K562 (cell line): ENCODE data around the gene FAM98C. TPM values are rescaled to one million over a fixed set of nuclear protein-coding genes. Genes with fewer than 3 reads are reported as not detected.

Experiments used
- BCOR ChIP-seq: fragments of 450-650 bp; IDR thresholded peaks from 2 replicates; pipeline ENCODE4 v1.6.1; 2016
- BDP1 ChIP-seq: IDR thresholded peaks from 3 replicates; pipeline ENCODE4 v1.6.1; 2011; ENCODE audit not compliant: insufficient read length, insufficient read depth
- NCOR1 ChIP-seq: fragments of 450-650 bp; IDR thresholded peaks from 2 replicates; pipeline ENCODE4 v1.6.1; 2016; ENCODE audit warnings: mild to moderate bottlenecking, moderate library complexity
- RBFOX2 ChIP-seq: fragments of 200-400 bp; formaldehyde crosslinking; IDR thresholded peaks from 2 replicates; pipeline ENCODE4 v1.6.1; 2017; ENCODE audit warnings: low read depth, mild to moderate bottlenecking, low read length, moderate library complexity
- SMARCA5 ChIP-seq: fragments of 450-650 bp; IDR thresholded peaks from 2 replicates; pipeline ENCODE4 v1.6.1; 2016
- SP1 ChIP-seq: sonication (generic); formaldehyde crosslinking; IDR thresholded peaks from 2 replicates; pipeline ENCODE4 v1.8.1; 2022; ENCODE audit warnings: mild to moderate bottlenecking, missing genetic modification reagents
- STAT5B ChIP-seq: fragments of 250-450 bp; sonication (Bioruptor Pico); IDR thresholded peaks from 2 replicates; pipeline ENCODE4 v1.8.0; 2021; ENCODE audit warnings: mild to moderate bottlenecking, inconsistent platforms
- TFAP4 ChIP-seq: sonication (generic); formaldehyde crosslinking; IDR thresholded peaks from 2 replicates; pipeline ENCODE4 v1.8.0; 2022; ENCODE audit warnings: missing genetic modification reagents, mild to moderate bottlenecking, moderate library complexity, borderline replicate concordance
- ZHX1 ChIP-seq: fragments of 150-350 bp; conservative IDR thresholded peaks from 2 replicates; pipeline ENCODE4 v1.6.1; 2014; ENCODE audit warnings: low read length
- ZNF316 ChIP-seq: fragments of 450-650 bp; IDR thresholded peaks from 2 replicates; pipeline ENCODE4 v1.6.1; 2016
- ZNF318 ChIP-seq, 2 experiments: fragments of 450-650 bp; IDR thresholded peaks; 2 replicates each; pipeline ENCODE4 v1.6.1; 2016; ENCODE audit warnings: mild to moderate bottlenecking in 2 of 2, borderline replicate concordance in 1 of 2, low read depth in 1 of 2, moderate library complexity in 1 of 2
- polyA plus RNA-seq, 8 experiments: library from polyadenylated mRNA; depleted of rRNA in 4 of 8; stranded (reverse) in 5 of 8; unstranded in 3 of 8; fragments of >200 nt; fragmentation: Nextera tagmentation in 2 of 8; fragmentation: Illumina TruSeq in 1 of 8; extraction: Ambion mirVana in 2 of 8; extraction: Trizol in 1 of 8; gene quantifications; 2 replicates each; pipeline versions ENCODE4 v1.2.1 to v1.2.3, GENCODE V29; 2011 to 2014; ENCODE audit warnings: inconsistent platforms in 1 of 8, missing spikeins in 1 of 8
- total RNA-seq, 7 experiments: library from RNA; depleted of rRNA in 6 of 7; stranded (reverse); fragments of >200 nt in 6 of 7; fragmentation: Illumina TruSeq in 2 of 7; extraction: Trizol in 2 of 7; gene quantifications; 2 replicates each; pipeline versions ENCODE4 v1.2.1 to v1.2.3, GENCODE V29; 2011 to 2021; ENCODE audit warnings: low replicate concordance in 1 of 7
- TF ChIP-seq, protein P1 (sequence below), 2 experiments: fragments of 450-650 bp; IDR thresholded peaks; 2 replicates each; pipeline ENCODE4 v1.6.1; 2018; ENCODE audit warnings: mild to moderate bottlenecking in 2 of 2, low read depth in 1 of 2; ENCODE audit not compliant: partially characterized antibody in 2 of 2

Gene FAM98C
- total and polyA plus RNA-seq, 9 of the 15 experiments (the other 6 are each of a cell fraction or from before 2014, with no cell fraction given), result 1.7 to 43.8 (median 13.7) TPM

- TF ChIP-seq ZNF318 (IDR thresholded peaks at IDR 0.05; ENCODE audit: borderline replicate concordance in 1 of 2, low read depth in 1 of 2) (no peak), SP1 (CRISPR knock-in tag) (0 out of 2 replicates have a peak, but pooled peaks have one; percentile 14), RBFOX2 (peak; percentile 9; the same call in 1 of the 2 replicates), BDP1 (no peak), TFAP4 (no peak), NCOR1 (no peak), ZHX1 (no peak), STAT5B (CRISPR knock-in tag) (no peak), ZNF316 (no peak), BCOR (no peak), SMARCA5 (no peak)
- TF ChIP-seq, protein P1, sequence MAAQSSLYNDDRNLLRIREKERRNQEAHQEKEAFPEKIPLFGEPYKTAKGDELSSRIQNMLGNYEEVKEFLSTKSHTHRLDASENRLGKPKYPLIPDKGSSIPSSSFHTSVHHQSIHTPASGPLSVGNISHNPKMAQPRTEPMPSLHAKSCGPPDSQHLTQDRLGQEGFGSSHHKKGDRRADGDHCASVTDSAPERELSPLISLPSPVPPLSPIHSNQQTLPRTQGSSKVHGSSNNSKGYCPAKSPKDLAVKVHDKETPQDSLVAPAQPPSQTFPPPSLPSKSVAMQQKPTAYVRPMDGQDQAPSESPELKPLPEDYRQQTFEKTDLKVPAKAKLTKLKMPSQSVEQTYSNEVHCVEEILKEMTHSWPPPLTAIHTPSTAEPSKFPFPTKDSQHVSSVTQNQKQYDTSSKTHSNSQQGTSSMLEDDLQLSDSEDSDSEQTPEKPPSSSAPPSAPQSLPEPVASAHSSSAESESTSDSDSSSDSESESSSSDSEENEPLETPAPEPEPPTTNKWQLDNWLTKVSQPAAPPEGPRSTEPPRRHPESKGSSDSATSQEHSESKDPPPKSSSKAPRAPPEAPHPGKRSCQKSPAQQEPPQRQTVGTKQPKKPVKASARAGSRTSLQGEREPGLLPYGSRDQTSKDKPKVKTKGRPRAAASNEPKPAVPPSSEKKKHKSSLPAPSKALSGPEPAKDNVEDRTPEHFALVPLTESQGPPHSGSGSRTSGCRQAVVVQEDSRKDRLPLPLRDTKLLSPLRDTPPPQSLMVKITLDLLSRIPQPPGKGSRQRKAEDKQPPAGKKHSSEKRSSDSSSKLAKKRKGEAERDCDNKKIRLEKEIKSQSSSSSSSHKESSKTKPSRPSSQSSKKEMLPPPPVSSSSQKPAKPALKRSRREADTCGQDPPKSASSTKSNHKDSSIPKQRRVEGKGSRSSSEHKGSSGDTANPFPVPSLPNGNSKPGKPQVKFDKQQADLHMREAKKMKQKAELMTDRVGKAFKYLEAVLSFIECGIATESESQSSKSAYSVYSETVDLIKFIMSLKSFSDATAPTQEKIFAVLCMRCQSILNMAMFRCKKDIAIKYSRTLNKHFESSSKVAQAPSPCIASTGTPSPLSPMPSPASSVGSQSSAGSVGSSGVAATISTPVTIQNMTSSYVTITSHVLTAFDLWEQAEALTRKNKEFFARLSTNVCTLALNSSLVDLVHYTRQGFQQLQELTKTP (IDR thresholded peaks at IDR 0.05; ENCODE audit: low read depth in 1 of 2, partially characterized antibody in 2 of 2), result no peak
Measured at GRCh38 chr19:38361633-38362075, 41.2 kb upstream of the FAM98C start (continued).
